Measurements from ENCODE around the gene CHD8. TPM values are rescaled to one million over a fixed set of nuclear protein-coding genes. Genes with fewer than 3 reads are reported as not detected.

Gene CHD8
- total RNA-seq, 4 donors from 2014 or later: 40.6 to 65.6 (median 54.7) TPM

GRCh38 chr14:21343035-21343794 lies 112.7 kb downstream of the CHD8 start:
- DNase-seq (ENCODE audit: low spot score) (no peak), ATAC-seq (ENCODE audit: low FRiP score) (no peak)
- TF ChIP-seq CTCF (IDR thresholded peaks at IDR 0.05): no peak

Small RNA genes lying within 50 kb of the gene (small RNA-seq; reads per million reads assigned to genes)
- not detected for gene RN7SL650P
- gene SNORD8: 10,440 reads per million, percentile 100 among the genes with 10 or more reads in this experiment
- 142 reads per million, percentile 97 among the genes with 10 or more reads in this experiment for gene SNORD9

Other genes with a start within 250 kb of the CHD8 start
- gene HNRNPC, start 186.7 kb downstream of the CHD8 start, total RNA-seq: 100 to 1,000 TPM; 361 to 619 (median 454) TPM
- gene RPGRIP1, start 176.0 kb downstream of the CHD8 start, total RNA-seq: 1 to 10 TPM in 1 of 4 donors, under 1 TPM in 3; 0.19 to 1.2 (median 0.53) TPM
- 10 to 100 TPM; 54.0 to 86.5 (median 60.3) TPM for gene SUPT16H, start 72.1 kb downstream of the CHD8 start, total RNA-seq
- gene RAB2B, start 20.8 kb upstream of the CHD8 start, total RNA-seq: 10 to 100 TPM; 21.3 to 30.0 (median 25.6) TPM
- 10 to 100 TPM; 37.8 to 79.6 (median 56.8) TPM for gene TOX4, start 21.1 kb upstream of the CHD8 start, total RNA-seq
- 10 to 100 TPM; 39.5 to 71.4 (median 47.4) TPM for gene METTL3, start 55.2 kb upstream of the CHD8 start, total RNA-seq
- gene SALL2, start 70.2 kb upstream of the CHD8 start, total RNA-seq: 1 to 10 TPM; 1.7 to 5.3 (median 3.9) TPM
- gene OR10G3, start 124.0 kb upstream of the CHD8 start, total RNA-seq: not detected
- gene OR10G2, start 178.8 kb upstream of the CHD8 start, total RNA-seq: not detected
- not detected for gene OR4E2, start 197.7 kb upstream of the CHD8 start, total RNA-seq
- gene OR4E1, start 217.7 kb upstream of the CHD8 start, total RNA-seq: not detected